Fibroblast of villous mesenchyme (primary cell): ENCODE results near the gene MECP2. TPM values are rescaled to one million over a fixed set of nuclear protein-coding genes. Genes with fewer than 3 reads are reported as not detected.

ENCODE experiments used
- DNase-seq: peaks from one replicate; pipeline ENCODE4 v3.0.0-alpha.2; 2010; ENCODE audit warnings: low read depth
- H3K4me3 ChIP-seq: 2 replicates; pipeline ENCODE4 v1.5.1; 2011; ENCODE audit warnings: low read depth, mild to moderate bottlenecking, low read length
- total RNA-seq: library from RNA; depleted of rRNA; stranded (reverse); fragments of >200 nt; gene quantifications from 2 replicates; pipeline ENCODE4 v1.2.3, GENCODE V29; 2012
- TF ChIP-seq, protein P1 (sequence below): IDR thresholded peaks from 2 replicates; pipeline ENCODE4 v1.5.1; 2012; ENCODE audit warnings: low read depth, mild to moderate bottlenecking, low read length; ENCODE audit not compliant: insufficient read depth

MECP2 gene
- total RNA-seq, 1 donor: 28.5 TPM

- DNase-seq: no peak
- no peak overlapping the region for H3K4me3 ChIP-seq
Measured at GRCh38 chrX:154084449-154085300, 12.8 kb downstream of the MECP2 start.

GRCh38 chrX:154083126-154083517 is 14.4 kb downstream of the MECP2 start:
- no peak overlapping the region for H3K4me3 ChIP-seq
- TF ChIP-seq, protein P1, sequence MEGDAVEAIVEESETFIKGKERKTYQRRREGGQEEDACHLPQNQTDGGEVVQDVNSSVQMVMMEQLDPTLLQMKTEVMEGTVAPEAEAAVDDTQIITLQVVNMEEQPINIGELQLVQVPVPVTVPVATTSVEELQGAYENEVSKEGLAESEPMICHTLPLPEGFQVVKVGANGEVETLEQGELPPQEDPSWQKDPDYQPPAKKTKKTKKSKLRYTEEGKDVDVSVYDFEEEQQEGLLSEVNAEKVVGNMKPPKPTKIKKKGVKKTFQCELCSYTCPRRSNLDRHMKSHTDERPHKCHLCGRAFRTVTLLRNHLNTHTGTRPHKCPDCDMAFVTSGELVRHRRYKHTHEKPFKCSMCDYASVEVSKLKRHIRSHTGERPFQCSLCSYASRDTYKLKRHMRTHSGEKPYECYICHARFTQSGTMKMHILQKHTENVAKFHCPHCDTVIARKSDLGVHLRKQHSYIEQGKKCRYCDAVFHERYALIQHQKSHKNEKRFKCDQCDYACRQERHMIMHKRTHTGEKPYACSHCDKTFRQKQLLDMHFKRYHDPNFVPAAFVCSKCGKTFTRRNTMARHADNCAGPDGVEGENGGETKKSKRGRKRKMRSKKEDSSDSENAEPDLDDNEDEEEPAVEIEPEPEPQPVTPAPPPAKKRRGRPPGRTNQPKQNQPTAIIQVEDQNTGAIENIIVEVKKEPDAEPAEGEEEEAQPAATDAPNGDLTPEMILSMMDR: no peak
- peak; percentile 74 for DNase-seq

More at GRCh38 chrX:154084449-154085300, 12.8 kb downstream of the MECP2 start:
- TF ChIP-seq, protein P1: no peak

DNA sequence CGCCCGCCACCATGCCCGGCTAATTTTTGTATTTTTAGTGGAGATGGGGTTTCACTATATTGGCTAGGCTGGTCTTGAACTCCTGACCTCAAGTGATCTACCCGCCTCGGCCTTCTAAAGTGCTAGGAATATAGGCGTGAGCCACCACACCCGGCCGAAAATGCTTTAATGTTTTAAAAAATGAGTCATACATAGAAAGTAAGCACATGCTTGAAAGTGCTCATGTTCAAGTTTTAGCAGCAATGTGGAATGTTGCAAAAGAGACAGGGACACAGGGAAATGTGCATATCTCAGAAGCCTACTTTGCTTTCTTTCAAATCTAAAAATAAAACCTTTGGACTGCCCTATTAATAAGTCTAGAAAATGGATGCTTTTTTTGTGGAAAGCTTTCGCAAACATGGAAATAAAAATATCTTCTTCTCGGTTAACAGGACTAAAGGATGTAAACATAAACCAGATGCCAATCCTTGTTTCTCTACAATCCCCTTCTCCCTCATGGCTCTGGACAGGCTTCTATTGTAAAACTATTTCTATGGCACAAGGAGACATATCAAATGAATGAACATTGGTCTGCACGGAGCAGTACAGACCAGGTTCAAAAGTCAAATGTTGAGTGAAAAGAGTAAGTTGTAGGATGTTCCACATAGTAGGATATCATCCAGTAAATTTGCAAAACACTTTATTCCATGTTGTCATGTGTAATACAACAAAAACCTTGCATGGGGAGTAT is 15.0 kb downstream of the MECP2 start:
- TF ChIP-seq, protein P1: no peak
- no peak overlapping the region for H3K4me3 ChIP-seq
- DNase-seq: peak; percentile 84

GRCh38 chrX:154077101-154077500 is 20.4 kb downstream of the MECP2 start:
- H3K4me3 ChIP-seq: no peak overlapping the region

DNA sequence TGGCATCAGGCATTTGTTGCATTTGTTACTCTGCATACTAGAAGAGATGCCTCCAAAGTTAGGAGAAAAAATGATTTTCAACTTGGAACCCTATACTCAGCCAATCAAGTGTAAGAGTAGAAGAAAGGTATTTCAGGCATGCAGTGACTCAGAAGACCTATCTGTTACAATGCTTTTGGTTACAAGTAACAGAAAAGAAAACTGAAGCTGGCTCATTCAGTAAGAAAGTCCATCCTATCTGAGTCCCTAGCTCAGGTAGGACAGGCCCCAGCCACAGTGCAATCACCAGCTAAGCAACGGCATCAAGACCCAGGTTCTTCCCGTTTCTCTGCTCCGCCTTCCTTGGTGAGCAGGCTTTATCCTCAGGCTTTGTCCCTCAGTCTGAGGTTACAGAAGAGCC is 23.3 kb downstream of the MECP2 start:
- H3K4me3 ChIP-seq: no peak overlapping the region
- DNase-seq: peak; percentile 43
- TF ChIP-seq, protein P1: no peak

More at GRCh38 chrX:154077101-154077500, 20.4 kb downstream of the MECP2 start:
- TF ChIP-seq, protein P1: no peak
- DNase-seq: no peak

DNA sequence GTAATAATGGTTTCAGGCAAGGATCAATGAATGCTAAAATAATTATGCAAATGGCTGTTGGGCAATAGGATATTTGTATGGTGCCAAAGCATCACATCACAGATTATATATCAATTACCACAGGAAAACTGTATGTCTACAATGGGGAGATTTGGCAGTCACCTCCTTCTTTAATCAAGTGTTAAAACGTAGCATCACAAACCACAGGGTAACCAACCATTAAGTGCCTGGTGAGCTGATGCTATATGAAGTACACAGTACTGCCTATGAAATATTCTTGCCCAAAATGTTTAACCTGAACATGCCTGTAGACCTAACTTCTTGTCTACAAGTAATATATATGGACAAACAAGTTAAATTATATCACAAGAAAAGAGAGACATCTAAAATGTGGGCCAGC is 25.3 kb downstream of the MECP2 start:
- H3K4me3 ChIP-seq: no peak overlapping the region
- DNase-seq: no peak
- TF ChIP-seq, protein P1: no peak
